ENCODE measurements around the gene SERPINE1.
"Not testable (repeated sequence)": the region's sequence is repeated elsewhere in the genome, so short reads cannot be mapped to it uniquely, and the experiment has no call there.

Gene SERPINE1

GRCh38 chr7:101126651-101127459, at the start of gene SERPINE1:
SERPINE1 (plus strand) TSS chr7:101127104; CDS start chr7:101128394, 1,290 bp downstream.
- peak; percentile 68 for DNase-seq

DNA sequence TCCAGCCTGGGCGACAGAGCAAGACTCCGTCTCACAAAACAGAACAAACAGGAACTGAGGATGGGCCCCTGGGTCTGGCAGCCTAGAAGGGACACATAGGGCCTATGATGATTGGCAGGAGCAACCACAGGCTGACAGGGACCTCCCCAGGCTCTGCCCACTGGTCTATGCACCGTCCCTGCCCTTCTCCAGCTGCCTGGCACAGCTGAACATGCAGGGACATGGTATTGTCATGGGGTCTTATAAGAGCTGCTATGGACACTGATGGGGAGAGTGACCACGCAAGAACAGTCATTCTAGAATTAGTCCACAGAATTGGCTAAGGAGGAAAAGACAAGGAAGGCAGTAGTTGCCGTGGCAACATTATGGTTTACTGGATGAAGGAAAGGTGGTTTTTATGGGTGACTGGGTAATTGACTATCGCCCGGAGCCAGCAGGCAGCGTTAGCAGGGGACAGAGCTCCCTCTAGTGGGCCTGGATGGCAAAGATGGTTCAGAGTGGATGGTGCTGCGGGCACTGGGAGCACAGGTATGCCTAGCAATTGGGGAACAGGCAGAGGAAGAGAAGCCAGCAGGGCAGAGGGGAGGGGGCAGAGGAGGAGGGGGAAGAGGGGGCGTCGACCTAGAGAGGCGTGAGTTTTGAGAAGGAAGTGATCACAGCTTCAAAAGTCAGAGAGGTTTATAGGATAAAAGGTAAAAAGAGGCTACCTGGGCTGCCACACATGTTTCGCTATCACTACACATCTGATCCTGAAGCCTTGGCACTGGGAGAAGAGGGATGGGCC, 49.4 kb upstream of the SERPINE1 start:
- peak; percentile 88 for DNase-seq

GRCh38 chr7:101081432-101081831, 45.5 kb upstream of the SERPINE1 start:
- no peak for DNase-seq

- no peak for DNase-seq
These were observed 42.1 kb upstream of the SERPINE1 start for GRCh38 chr7:101084865-101085161.

DNA sequence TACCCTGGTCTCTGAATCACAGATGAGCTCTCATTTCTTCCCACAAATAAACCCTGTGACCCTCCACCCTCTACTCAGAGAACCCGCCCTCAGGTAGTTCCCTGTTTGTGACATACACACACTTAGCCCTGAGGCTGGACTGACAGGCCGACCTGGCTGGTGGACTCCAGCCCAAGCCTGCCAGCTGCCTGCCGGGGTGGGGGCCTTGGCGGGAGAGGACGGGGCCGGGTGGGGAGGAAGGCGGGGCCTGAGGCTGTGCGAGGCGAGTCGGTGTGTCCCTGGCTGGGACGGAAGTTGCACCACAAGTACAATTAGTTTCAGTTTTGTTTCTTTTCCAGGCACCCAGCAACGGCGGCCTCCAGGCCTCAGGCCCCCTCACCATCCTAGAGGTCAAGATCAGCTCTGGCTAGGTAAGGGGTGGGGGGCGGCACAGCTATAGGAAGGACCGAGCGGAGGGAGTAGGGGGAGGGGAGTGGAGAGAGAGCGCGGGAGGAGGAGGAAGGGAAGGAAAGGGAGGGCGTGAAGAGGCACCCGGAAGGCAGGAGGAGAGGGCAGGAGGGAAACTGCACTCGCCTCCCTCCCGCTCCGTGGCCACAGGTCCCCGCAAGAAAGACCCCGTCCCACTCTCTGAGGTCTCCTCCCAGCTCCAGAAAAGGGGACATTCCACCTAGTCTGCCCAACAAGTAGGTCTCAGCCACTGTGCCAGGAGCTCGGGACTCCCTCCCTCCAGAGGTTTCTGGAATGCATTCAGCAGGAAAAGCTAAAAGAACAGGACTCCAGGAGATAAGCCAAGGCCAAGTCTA, 41.5 kb upstream of the SERPINE1 start, which contains the start of gene TRIM56:
TRIM56 (plus strand) TSS at position 320 of the 803 bp plus-strand sequence. CDS start 1,832 bp downstream, outside the sequence.
- peak; percentile 63 for DNase-seq

DNA sequence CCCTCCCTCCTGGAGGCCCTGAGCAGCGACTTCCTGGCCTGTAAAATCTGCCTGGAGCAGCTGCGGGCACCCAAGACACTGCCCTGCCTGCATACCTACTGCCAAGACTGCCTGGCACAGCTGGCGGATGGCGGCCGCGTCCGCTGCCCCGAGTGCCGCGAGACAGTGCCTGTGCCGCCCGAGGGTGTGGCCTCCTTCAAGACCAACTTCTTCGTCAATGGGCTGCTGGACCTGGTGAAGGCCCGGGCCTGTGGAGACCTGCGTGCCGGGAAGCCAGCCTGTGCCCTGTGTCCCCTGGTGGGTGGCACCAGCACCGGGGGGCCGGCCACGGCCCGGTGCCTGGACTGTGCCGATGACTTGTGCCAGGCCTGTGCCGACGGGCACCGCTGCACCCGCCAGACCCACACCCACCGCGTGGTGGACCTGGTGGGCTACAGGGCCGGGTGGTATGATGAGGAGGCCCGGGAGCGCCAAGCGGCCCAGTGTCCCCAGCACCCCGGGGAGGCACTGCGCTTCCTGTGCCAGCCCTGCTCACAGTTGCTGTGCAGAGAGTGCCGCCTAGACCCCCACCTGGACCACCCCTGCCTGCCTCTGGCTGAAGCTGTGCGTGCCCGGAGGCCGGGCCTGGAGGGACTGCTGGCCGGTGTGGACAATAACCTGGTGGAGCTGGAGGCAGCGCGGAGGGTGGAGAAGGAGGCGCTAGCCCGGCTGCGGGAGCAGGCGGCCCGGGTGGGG, 39.4 kb upstream of the SERPINE1 start:
- no peak for DNase-seq

DNA sequence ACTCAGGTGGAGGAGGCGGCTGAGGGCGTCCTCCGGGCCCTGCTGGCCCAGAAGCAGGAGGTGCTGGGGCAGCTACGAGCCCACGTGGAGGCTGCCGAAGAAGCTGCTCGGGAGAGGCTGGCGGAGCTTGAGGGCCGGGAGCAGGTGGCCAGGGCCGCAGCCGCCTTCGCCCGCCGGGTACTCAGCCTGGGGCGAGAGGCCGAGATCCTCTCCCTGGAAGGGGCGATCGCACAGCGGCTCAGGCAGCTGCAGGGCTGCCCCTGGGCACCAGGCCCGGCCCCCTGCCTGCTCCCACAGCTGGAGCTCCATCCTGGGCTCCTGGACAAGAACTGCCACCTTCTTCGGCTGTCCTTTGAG, 38.9 kb upstream of the SERPINE1 start:
- DNase-seq, result no peak

- DNase-seq, result no peak
These were observed 37.9 kb upstream of the SERPINE1 start for GRCh38 chr7:101088858-101089529.

DNA sequence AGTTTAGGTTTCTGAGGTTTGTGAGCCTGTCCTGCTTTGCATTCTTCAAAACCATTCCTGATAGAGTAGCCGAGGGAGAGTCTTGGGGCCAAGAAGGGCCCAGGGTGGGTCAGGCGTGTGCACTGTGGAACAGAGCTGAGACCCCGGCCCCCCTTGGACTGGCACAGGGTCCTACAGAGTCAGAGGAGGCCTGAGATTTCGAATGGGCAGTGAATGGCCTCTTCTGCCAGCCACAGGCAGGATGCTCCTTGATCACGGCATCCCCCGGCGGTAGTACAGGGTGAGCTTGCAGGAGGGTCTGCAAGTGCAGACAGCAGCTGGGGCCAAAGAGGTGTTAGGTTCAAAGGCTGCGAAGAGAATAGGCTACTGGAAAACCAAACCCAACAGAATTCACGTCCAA, 37.0 kb upstream of the SERPINE1 start:
- DNase-seq, result no peak

- DNase-seq, result not testable (repeated sequence)
These were observed 34.5 kb upstream of the SERPINE1 start for GRCh38 chr7:101092266-101092905.

- no peak for DNase-seq
These were observed 33.0 kb upstream of the SERPINE1 start for GRCh38 chr7:101093906-101094305.

DNA sequence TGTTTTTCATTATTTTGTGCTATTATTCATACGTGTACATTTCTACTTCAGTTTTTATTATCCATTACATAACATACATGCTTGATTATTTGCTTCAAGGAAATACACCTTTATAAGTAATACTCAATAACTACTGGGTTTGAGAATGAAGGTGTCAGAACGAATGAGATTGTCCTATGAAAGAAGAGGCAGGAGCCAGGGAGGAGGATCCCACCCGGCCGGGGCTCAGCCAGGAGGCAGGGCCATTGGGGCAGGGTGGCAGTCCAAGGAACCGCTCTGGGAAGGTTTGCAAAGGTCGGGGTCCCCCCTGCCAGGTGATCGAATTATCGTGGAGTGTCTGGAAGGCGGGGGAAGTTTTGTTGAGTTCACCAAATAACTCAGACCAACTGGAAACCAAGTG, 32.5 kb upstream of the SERPINE1 start:
- no peak for DNase-seq

GRCh38 chr7:101094791-101095375, 32.0 kb upstream of the SERPINE1 start:
- DNase-seq, result peak; percentile 22

DNA sequence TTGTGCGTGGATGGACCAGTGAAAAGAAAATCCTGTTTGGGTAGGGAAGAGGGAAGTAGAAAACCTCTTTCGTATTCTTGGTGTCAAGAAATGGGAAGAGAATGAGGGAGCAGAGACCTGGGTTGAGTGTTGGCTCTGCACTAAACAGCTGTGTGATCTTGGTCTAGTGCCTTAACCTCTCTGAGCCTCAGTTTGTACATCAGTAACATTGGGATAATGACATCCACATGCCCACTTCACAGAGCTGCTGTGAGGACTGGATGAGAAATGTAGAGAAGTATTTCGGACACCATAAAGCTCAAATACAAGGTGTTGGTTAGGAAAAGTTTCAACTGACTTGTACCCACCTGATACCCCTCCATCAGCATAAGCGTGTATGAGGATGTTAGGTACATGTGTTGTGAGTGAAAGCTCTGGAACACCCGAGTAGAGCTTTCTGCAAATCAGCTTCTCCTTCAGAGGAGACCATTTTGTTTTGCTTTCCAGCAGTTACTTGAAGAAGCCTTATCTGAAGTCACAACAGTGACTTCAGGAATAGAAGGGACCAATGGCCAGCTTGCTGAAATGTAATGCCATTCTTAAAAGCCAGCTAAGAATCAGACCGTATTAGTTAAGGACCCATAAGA, 30.5 kb upstream of the SERPINE1 start:
- DNase-seq, result no peak

DNA sequence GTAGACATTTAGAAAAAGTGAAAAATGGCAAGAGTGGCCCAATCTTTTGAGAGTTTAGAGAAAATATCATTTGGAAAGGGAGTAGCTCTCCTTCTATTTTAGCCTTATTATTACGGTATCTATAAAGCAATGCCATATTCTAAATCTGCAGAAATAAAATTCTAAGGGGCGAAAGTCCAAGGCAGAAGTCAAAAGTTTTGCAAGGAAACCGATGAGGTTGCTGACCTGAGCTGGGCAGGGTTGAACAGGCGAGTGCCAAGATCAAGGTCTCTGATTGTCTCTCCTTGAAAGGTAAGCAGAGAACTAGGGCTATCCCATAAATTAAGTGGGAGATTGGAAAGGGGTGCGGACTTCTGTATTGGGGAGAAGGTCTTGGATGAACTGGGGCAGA, 30.0 kb upstream of the SERPINE1 start:
- no peak for DNase-seq

- no peak for DNase-seq
These were observed 29.3 kb upstream of the SERPINE1 start for GRCh38 chr7:101097561-101097960.

- peak; percentile 74 for DNase-seq
These were observed 26.7 kb upstream of the SERPINE1 start for GRCh38 chr7:101099969-101100781.

- DNase-seq, result no peak
These were observed 25.8 kb upstream of the SERPINE1 start for GRCh38 chr7:101100858-101101847.

All from retina (tissue), 1 donor.